MM.1S (cell line): Measurements from ENCODE around the gene TEX13C.

Experiments used
- EZH2 ChIP-seq: fragments of 300-600 bp; sonication (generic); optimal IDR thresholded peaks from 2 replicates; pipeline ENCODE3; 2017; ENCODE audit warnings: low read depth, mild to moderate bottlenecking, antibody characterized with exemption, low read length, mixed read lengths
- EZH2phosphoT487 ChIP-seq: fragments of 300-600 bp; sonication (generic); IDR thresholded peaks from 2 replicates; pipeline ENCODE4 v1.6.1; 2018; ENCODE audit warnings: antibody characterized with exemption, low read length
- TF ChIP-seq, protein P1 (sequence below): fragments of 300-600 bp; sonication (generic); IDR thresholded peaks from 2 replicates; pipeline ENCODE4 v1.5.1; 2016; ENCODE audit warnings: antibody characterized with exemption, low read length, mixed read lengths

DNA sequence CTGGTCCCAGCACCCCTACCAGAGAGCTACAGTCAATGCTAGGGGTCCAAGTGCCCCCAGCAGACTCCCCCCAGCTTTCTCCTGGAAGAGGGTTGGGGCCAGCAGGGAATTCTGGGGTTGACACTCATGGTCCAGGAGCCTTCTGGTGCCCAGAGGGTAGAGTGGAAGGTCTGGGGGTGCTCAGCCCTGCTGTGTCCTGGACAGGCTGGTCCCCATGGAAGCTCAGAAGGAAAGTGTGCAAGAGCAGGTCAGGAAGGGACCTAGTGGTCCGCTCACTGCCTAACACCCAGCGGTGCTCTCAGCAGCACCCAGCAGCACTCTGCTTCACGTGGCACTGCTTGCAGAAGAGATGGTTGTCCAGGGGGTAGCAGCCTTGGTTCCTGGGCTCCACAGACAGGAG is 6.9 kb downstream of the TEX13C start:
- TF ChIP-seq, protein P1, sequence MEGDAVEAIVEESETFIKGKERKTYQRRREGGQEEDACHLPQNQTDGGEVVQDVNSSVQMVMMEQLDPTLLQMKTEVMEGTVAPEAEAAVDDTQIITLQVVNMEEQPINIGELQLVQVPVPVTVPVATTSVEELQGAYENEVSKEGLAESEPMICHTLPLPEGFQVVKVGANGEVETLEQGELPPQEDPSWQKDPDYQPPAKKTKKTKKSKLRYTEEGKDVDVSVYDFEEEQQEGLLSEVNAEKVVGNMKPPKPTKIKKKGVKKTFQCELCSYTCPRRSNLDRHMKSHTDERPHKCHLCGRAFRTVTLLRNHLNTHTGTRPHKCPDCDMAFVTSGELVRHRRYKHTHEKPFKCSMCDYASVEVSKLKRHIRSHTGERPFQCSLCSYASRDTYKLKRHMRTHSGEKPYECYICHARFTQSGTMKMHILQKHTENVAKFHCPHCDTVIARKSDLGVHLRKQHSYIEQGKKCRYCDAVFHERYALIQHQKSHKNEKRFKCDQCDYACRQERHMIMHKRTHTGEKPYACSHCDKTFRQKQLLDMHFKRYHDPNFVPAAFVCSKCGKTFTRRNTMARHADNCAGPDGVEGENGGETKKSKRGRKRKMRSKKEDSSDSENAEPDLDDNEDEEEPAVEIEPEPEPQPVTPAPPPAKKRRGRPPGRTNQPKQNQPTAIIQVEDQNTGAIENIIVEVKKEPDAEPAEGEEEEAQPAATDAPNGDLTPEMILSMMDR: no peak
- TF ChIP-seq EZH2 (no peak), EZH2phosphoT487 (no peak)
